Measurements from ENCODE around the gene ADGRV1.
A peak's percentile ranks its signal among the peaks of the same experiment; 100 is the strongest.

- peak; percentile 92 for TF ChIP-seq POLR2AphosphoS5 (IDR thresholded peaks at IDR 0.05)
- peak; percentile 76 for TF ChIP-seq EP300 (conservative IDR thresholded peaks at IDR 0.05; ENCODE audit: poor library complexity, severe bottlenecking)
- no peak for TF ChIP-seq CTCF (IDR thresholded peaks at IDR 0.05; ENCODE audit: poor library complexity, severe bottlenecking)
- peak; percentile 93 for TF ChIP-seq REST (IDR thresholded peaks at IDR 0.05; ENCODE audit: borderline replicate concordance)
- peak; percentile 35 for TF ChIP-seq RAD21 (conservative IDR thresholded peaks at IDR 0.05)
- no peak for TF ChIP-seq SMC3 (conservative IDR thresholded peaks at IDR 0.05; ENCODE audit: poor library complexity)
- no peak for TF ChIP-seq EZH2 (IDR thresholded peaks at IDR 0.05; ENCODE audit: borderline replicate concordance, insufficient read depth, low read length, poor library complexity, severe bottlenecking)
- TF ChIP-seq MXI1 (conservative IDR thresholded peaks at IDR 0.05; ENCODE audit: poor library complexity, severe bottlenecking): no peak
- TF ChIP-seq TAF1 (IDR thresholded peaks at IDR 0.05; ENCODE audit: low read depth): peak; percentile 72
Observed at GRCh38 chr5:90940227-90940995, 381.8 kb downstream of the ADGRV1 start.

Measured in neural cell (in vitro differentiated cells).